RWPE1 (cell line): ENCODE results near the gene NCOR2.

Experiments
- CTCF ChIA-PET: fragments of 350-600 bp; sonication (Branson Sonifier 250); formaldehyde crosslinking; extraction: SDS; loops from one replicate; lab custom pipeline; 2021; lab: Yijun Ruan, JAX
- POLR2A ChIA-PET: fragments of 400-600 bp; formaldehyde crosslinking; extraction: SDS; loops from one replicate; lab custom pipeline; 2020; ENCODE audit warnings: antibody characterized with exemption; ENCODE audit not compliant: low non-redundant PET; lab: Yijun Ruan, JAX
- DNase-seq: peaks from one replicate; pipeline ENCODE4 v3.0.0; 2012; ENCODE audit warnings: low spot score
- H3K27ac ChIP-seq: fragments of 450-650 bp; 2 replicates; pipeline ENCODE4 v1.5.1; 2017
- TF ChIP-seq, protein P1 (sequence below): fragments of 450-650 bp; conservative IDR thresholded peaks from 2 replicates; pipeline ENCODE4 v1.5.1; 2017; ENCODE audit warnings: low read depth, mild to moderate bottlenecking

The NCOR2 gene

DNA sequence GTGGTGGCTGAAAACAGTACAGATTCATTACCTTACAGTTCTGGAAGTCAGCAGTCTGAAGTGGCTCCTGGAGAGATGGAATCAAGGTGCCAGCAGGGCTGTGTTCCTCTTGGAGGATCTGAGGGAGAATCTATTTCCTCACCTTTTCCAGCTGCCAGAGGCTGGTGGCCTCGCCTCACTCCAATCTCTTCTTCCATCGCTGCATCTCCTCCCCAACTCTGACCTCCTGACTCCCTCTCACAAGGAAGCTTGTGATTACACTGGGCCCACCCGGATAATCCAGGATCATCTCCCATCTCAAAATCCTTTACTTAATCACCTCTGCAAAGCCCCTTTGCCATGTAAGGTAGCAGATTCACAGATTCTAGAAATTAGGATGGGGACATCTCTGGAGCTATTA, 11.4 kb upstream of the NCOR2 start:
- H3K27ac ChIP-seq, result peak overlapping the region; percentile 79
- POLR2A ChIA-PET, result no interaction called here
- CTCF ChIA-PET, result no interaction called here
- TF ChIP-seq, protein P1, sequence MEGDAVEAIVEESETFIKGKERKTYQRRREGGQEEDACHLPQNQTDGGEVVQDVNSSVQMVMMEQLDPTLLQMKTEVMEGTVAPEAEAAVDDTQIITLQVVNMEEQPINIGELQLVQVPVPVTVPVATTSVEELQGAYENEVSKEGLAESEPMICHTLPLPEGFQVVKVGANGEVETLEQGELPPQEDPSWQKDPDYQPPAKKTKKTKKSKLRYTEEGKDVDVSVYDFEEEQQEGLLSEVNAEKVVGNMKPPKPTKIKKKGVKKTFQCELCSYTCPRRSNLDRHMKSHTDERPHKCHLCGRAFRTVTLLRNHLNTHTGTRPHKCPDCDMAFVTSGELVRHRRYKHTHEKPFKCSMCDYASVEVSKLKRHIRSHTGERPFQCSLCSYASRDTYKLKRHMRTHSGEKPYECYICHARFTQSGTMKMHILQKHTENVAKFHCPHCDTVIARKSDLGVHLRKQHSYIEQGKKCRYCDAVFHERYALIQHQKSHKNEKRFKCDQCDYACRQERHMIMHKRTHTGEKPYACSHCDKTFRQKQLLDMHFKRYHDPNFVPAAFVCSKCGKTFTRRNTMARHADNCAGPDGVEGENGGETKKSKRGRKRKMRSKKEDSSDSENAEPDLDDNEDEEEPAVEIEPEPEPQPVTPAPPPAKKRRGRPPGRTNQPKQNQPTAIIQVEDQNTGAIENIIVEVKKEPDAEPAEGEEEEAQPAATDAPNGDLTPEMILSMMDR, result no peak
- DNase-seq, result no peak

DNA sequence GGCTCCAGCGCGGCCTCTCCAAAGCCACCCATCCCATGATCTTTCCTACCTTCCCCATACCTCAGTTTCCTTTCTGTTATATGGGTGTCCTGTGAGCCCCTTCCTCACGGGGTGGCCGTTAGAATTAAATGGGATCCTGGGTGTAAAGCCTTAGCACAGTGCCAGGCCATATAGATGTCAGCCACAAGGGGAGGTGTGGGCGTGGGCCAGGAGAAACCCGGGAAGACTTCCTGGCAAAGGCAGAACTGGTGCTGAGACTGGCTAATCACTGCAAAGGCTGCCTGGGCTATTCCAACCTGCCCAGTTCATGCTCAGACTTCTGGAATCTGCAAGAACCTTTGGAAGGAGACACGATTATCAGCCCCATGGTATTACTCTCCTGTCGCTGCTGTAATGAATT, 11.0 kb upstream of the NCOR2 start:
- CTCF ChIA-PET, result no interaction called here
- DNase-seq, result no peak
- TF ChIP-seq, protein P1, result no peak
- peak overlapping the region; percentile 79 for H3K27ac ChIP-seq
- POLR2A ChIA-PET, result no interaction called here

DNA sequence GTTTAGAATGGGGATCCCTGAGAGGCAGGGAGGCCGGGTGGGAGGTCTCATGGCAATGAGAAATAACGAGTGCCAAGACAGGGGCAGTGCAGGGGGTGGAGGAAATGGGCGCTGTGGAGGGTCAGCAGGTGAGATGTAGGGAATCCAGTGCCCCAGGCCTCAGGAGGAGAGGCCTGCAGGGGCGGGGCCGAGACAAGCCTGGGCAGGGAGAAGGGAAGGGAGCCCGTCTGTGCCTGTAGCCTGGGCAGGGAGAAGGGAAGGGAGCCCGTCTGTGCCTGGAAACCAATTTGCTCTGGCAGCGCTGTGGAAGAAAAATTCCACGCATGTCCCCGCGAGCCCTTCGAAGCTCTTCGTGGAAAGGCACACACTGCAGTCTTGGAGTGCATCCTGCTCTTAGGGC, 10.6 kb upstream of the NCOR2 start:
- TF ChIP-seq, protein P1, result no peak
- peak; percentile 75 for DNase-seq
- H3K27ac ChIP-seq, result peak overlapping the region; percentile 79
- CTCF ChIA-PET, result interaction anchor here (0.5 kb wide), 2 partner anchors 11 to 28 kb away, joined by 3 read pairs; no protein-coding TSS in a partner anchor
- POLR2A ChIA-PET, result no interaction called here

DNA sequence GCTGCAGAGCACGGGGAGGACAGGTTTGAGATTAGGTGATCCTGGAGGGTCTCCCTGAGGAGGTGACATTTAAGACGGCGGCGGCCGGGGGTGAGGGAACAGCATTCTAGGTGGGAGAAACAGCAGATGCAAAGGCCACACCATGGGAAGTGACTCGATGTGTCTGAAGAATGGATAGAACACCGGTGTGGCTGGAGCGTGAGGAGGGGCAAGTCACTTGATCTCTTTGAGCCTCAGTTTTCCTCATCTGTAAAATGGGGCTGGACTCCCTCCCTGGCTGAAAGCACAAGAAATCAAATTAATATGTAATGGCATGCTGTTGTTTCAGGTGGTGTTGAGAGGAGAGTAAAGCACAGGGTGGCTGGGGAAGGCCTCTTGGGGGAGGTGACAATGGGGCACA, 10.0 kb upstream of the NCOR2 start:
- DNase-seq, result no peak
- TF ChIP-seq, protein P1, result no peak
- ChIA-PET CTCF (no interaction called here), POLR2A (no interaction called here)
- peak overlapping the region; percentile 79 for H3K27ac ChIP-seq

DNA sequence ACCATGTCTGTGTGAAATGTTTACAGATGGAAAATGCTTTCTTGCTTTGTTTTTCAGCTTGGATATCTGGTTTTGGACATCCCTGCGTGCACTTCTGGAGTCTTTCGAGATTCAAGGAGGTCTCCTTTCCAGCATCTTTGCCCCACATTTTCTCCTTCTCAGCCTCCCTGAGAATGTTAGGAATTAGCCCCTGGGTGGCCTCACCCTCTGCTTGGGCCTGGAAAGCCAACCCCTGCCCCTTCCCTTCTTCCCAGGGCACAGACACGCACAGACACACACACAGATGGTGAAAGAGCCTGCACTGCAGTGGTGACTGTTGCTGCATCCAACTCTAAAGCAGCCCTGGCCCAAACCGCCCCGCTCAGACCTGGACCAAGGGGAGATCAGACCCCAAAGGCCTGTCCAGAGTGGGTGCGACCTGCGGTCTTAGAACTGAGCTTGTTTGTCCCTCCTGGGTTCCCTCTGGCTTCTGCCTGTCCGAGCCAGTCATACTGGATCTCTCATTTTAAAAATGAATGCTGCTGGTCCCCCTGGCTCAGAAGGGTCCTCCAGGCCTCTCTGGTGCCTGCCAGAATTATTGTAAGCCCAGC, 8.7 kb upstream of the NCOR2 start:
- POLR2A ChIA-PET, result no interaction called here
- H3K27ac ChIP-seq, result peak overlapping the region; percentile 79
- DNase-seq, result no peak
- TF ChIP-seq, protein P1, result no peak
- CTCF ChIA-PET, result no interaction called here

DNA sequence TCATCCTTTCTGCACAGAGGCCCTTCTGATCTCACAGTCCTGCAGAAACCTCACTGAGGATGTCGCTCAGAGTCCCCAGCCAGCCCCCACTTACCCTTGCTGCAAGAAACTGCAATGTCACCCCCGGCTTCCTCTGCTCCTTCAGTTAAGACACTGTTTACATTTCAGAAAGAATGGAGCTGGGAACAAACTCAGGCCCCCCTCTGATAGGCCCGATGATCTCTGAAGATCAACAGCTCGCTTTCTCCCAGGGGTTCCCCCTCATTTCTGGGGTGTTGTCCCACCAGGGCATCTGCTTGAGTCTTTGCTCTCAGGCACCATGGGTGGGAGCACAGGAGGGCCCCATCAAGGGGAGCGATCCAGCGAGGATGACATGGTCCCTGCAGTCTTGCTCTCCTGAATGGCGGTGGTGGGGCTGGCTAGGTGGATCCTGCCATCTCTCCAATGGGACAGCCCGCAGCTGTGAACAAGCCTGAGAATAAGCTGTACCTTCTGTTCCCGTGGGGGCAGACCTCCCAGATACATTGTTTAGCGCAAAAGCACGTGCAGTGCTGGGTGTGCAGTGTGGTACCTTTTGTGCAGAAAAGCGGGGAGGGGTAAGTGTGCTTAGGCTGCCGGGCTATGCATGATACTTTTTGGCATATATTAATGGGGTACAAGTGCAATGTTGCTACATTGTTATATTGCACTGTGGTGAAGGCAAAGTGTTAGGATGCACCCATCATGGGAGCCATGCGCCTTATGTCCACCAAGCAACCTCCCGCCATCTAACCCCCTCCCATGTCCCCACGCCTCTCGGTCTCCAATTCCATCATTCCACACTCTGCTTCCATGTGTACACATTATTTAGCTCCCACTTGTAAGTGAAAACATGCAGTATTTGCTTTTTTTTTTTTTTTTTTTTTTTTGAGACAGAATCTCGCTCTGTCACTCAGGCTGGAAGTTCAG, 6.7 kb upstream of the NCOR2 start:
- no peak for DNase-seq
- H3K27ac ChIP-seq, result peak overlapping the region; percentile 70
- TF ChIP-seq, protein P1, result no peak
- ChIA-PET CTCF (interaction anchor here (0.6 to 0.7 kb wide), 3 partner anchors 36 to 198 kb away, joined by 3 to 4 read pairs (median 3); no protein-coding TSS in a partner anchor), POLR2A (no interaction called here)
